CD14-positive monocyte (primary cell): ENCODE measurements around the gene SERBP1. TPM values are rescaled to one million over a fixed set of nuclear protein-coding genes. Genes with fewer than 3 reads are reported as not detected.

Source experiments
- DNase-seq, 3 donors: peaks; one replicate each; pipeline ENCODE4 v3.0.0-alpha.2; 2011 to 2022
- H2AFZ ChIP-seq: 2 replicates; pipeline ENCODE4 v1.6.0; 2012; ENCODE audit warnings: mild to moderate bottlenecking, low read depth, low read length, inconsistent platforms; ENCODE audit not compliant: insufficient read depth, poor library complexity, severe bottlenecking
- H3K27ac ChIP-seq, 2 donors: 1 replicate in 1 of 2; 2 replicates in 1 of 2; pipeline ENCODE4 v1.5.1; 2012 to 2013; ENCODE audit warnings: low read length in 2 of 2, control low read depth in 1 of 2, inconsistent platforms in 1 of 2, low read depth in 1 of 2, mild to moderate bottlenecking in 1 of 2
- H3K27me3 ChIP-seq, 2 donors: one replicate each; pipeline versions ENCODE4 v1.6.0 to v1.6.1; 2011 to 2013; ENCODE audit warnings: low read length in 2 of 2; ENCODE audit not compliant: control insufficient read depth in 2 of 2, insufficient read depth in 2 of 2
- H3K36me3 ChIP-seq, 2 donors: replicated peaks in 1 of 2; 1 replicate in 1 of 2; 2 replicates in 1 of 2; pipeline versions ENCODE4 v1.5.1 to v1.6.1; 2012 to 2013; ENCODE audit warnings: low read length in 2 of 2, control low read depth in 1 of 2, inconsistent platforms in 1 of 2, mild to moderate bottlenecking in 1 of 2; ENCODE audit not compliant: insufficient read depth in 2 of 2, control insufficient read depth in 1 of 2
- H3K4me1 ChIP-seq, 2 donors: 1 replicate in 1 of 2; 2 replicates in 1 of 2; pipeline versions ENCODE4 v1.5.1 to v1.6.1; 2012 to 2013; ENCODE audit warnings: low read length in 2 of 2, control low read depth in 1 of 2, inconsistent platforms in 1 of 2, mild to moderate bottlenecking in 1 of 2, moderate library complexity in 1 of 2; ENCODE audit not compliant: insufficient read depth in 2 of 2, control insufficient read depth in 1 of 2
- H3K4me2 ChIP-seq: replicated peaks from 2 replicates; pipeline ENCODE3; 2012; ENCODE audit warnings: low read length, moderate library complexity, mild to moderate bottlenecking; ENCODE audit not compliant: poor library complexity, severe bottlenecking; ENCODE audit errors: extremely low read depth
- H3K4me3 ChIP-seq, 3 experiments: fragments of 200-600 bp in 1 of 3; sonication (generic) in 1 of 3; replicated peaks in 1 of 3; 1 replicate in 2 of 3; 2 replicates in 1 of 3; pipeline ENCODE4 v1.5.1; 2011 to 2013; ENCODE audit warnings: low read length in 3 of 3, mild to moderate bottlenecking in 3 of 3, control low read depth in 2 of 3, low read depth in 2 of 3, inconsistent platforms in 1 of 3, moderate library complexity in 1 of 3
- H3K79me2 ChIP-seq: 2 replicates; pipeline ENCODE4 v1.6.0; 2012; ENCODE audit warnings: mild to moderate bottlenecking, control low read depth, inconsistent platforms, low read length, moderate library complexity; ENCODE audit not compliant: insufficient read depth
- H3K9ac ChIP-seq: 2 replicates; pipeline ENCODE4 v1.6.0; 2017; ENCODE audit warnings: low read length, mild to moderate bottlenecking; ENCODE audit not compliant: insufficient read depth, poor library complexity, severe bottlenecking
- H3K9me3 ChIP-seq, 2 donors: replicated peaks in 1 of 2; 1 replicate in 1 of 2; 2 replicates in 1 of 2; pipeline versions ENCODE4 v1.5.1 to v1.6.1; 2012 to 2013; ENCODE audit warnings: low read length in 2 of 2, control low read depth in 1 of 2; ENCODE audit not compliant: control insufficient read depth in 1 of 2, insufficient read depth in 1 of 2
- H4K20me1 ChIP-seq: 2 replicates; pipeline ENCODE4 v1.6.0; 2012; ENCODE audit warnings: mild to moderate bottlenecking, low read length, control low read depth, moderate library complexity; ENCODE audit not compliant: insufficient read depth
- H3K27ac Mint-ChIP-seq, 7 donors: one replicate each; pipeline ENCODE4 v1.8.0; 2020; ENCODE audit warnings: mild to moderate bottlenecking in 7 of 7, mixed read lengths in 7 of 7, moderate library complexity in 6 of 7, inconsistent platforms in 2 of 7
- H3K27me3 Mint-ChIP-seq, 3 donors: one replicate each; pipeline ENCODE4 v1.8.0; 2021 to 2022; ENCODE audit warnings: low read depth in 3 of 3, mild to moderate bottlenecking in 3 of 3, mixed read lengths in 3 of 3, moderate library complexity in 3 of 3, inconsistent platforms in 1 of 3
- H3K36me3 Mint-ChIP-seq, 2 donors: one replicate each; pipeline ENCODE4 v1.8.0; 2020; ENCODE audit warnings: mixed read lengths in 2 of 2, inconsistent platforms in 1 of 2, mild to moderate bottlenecking in 1 of 2
- H3K4me1 Mint-ChIP-seq: one replicate; pipeline ENCODE4 v1.8.0; 2020; ENCODE audit warnings: mild to moderate bottlenecking, mixed read lengths
- H3K4me3 Mint-ChIP-seq, 2 donors: one replicate each; pipeline ENCODE4 v1.8.0; 2020; ENCODE audit warnings: mild to moderate bottlenecking in 2 of 2, mixed read lengths in 2 of 2, moderate library complexity in 1 of 2
- H3K9me3 Mint-ChIP-seq, 7 donors: one replicate each; pipeline ENCODE4 v1.8.0; 2020 to 2022; ENCODE audit warnings: mixed read lengths in 7 of 7, mild to moderate bottlenecking in 6 of 7, moderate library complexity in 6 of 7, inconsistent platforms in 2 of 7
- WGBS: methylation state at CpG from one replicate; pipeline ENCODE4 v1.1.5; 2013; ENCODE audit warnings: missing lambda C conversion rate; ENCODE audit not compliant: insufficient coverage; 5-methylcytosine and 5-hydroxymethylcytosine counted together
- intact Hi-C, 2 donors: fragments of 100-400 bp; cut with micrococcal nuclease; formaldehyde crosslinking; loops; one replicate each; pipeline versions ENCODE4 v1.15.0 to v1.15.1; 2023
- polyA plus RNA-seq, 3 donors: library from polyadenylated mRNA; depleted of rRNA in 1 of 3; unstranded in 2 of 3; stranded (reverse) in 1 of 3; fragments of 300-500 nt in 2 of 3; fragments of >200 nt in 1 of 3; fragmentation: Illumina TruSeq in 2 of 3; gene quantifications; 1 replicate in 2 of 3; 2 replicates in 1 of 3; pipeline ENCODE4 v1.2.3, GENCODE V29; 2012 to 2021
- TF ChIP-seq, protein P1 (sequence below): fragments of 200-600 bp; IDR thresholded peaks from one replicate; pipeline ENCODE4 v1.8.0; 2022; ENCODE audit warnings: antibody characterized with exemption, mild to moderate bottlenecking

SERBP1 gene
- polyA plus RNA-seq, 3 donors: 38.2 to 78.8 (median 75.3) TPM

DNA sequence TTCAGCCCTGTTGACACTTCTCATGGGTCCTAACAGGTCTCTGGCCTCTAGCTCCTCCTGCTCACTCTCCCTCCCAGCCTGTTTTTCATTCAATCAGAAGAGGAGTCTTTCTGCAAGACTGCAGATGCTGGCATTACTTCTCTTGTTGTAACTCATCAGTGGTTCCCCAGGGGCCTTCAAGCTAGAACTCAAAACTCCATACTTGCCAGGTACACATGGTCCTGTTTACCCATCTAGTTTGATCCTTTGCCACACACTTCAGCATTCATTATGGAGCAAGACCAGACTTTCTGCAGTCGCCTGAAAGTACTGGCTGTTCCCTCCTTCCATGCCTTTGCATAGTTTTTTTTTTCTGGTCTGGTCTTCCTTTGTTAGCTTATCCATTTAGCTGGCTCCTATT is 47.9 kb downstream of the SERBP1 start:
- intact Hi-C loops: no loop called here
- no peak overlapping the region for H3K9ac ChIP-seq
- no peaks in the 10 kb centered on the region for H3K36me3 ChIP-seq
- H3K4me1 Mint-ChIP-seq: no peaks in the 10 kb centered on the region
- H3K27me3 Mint-ChIP-seq: peaks cover 0 to 1% (median under 1%) of the 10 kb centered on the region in 3 donors
- H3K79me2 ChIP-seq: no peaks in the 10 kb centered on the region
- no peaks in the 10 kb centered on the region for H3K4me1 ChIP-seq
- no peak overlapping the region for H3K4me3 ChIP-seq
- TF ChIP-seq, protein P1, sequence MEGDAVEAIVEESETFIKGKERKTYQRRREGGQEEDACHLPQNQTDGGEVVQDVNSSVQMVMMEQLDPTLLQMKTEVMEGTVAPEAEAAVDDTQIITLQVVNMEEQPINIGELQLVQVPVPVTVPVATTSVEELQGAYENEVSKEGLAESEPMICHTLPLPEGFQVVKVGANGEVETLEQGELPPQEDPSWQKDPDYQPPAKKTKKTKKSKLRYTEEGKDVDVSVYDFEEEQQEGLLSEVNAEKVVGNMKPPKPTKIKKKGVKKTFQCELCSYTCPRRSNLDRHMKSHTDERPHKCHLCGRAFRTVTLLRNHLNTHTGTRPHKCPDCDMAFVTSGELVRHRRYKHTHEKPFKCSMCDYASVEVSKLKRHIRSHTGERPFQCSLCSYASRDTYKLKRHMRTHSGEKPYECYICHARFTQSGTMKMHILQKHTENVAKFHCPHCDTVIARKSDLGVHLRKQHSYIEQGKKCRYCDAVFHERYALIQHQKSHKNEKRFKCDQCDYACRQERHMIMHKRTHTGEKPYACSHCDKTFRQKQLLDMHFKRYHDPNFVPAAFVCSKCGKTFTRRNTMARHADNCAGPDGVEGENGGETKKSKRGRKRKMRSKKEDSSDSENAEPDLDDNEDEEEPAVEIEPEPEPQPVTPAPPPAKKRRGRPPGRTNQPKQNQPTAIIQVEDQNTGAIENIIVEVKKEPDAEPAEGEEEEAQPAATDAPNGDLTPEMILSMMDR: no peak
- no peaks in the 10 kb centered on the region for H3K27me3 ChIP-seq
- WGBS: 75% methylated on average over 1 of the region's 1 CpG
- no peak overlapping the region for H3K4me3 Mint-ChIP-seq
- H3K27ac Mint-ChIP-seq: no peak overlapping the region
- H3K9me3 Mint-ChIP-seq: peaks cover 10 to 31% (median 27%) of the 10 kb centered on the region in 7 donors
- H3K27ac ChIP-seq: no peak overlapping the region
- H2AFZ ChIP-seq: no peak overlapping the region
- peaks cover 3 to 4% of the 10 kb centered on the region in 2 donors for H3K36me3 Mint-ChIP-seq
- no peak for DNase-seq
- no peak overlapping the region for H3K4me2 ChIP-seq
- H4K20me1 ChIP-seq: no peaks in the 10 kb centered on the region
- H3K9me3 ChIP-seq: peaks cover 16 to 20% of the 10 kb centered on the region in 2 donors

DNA sequence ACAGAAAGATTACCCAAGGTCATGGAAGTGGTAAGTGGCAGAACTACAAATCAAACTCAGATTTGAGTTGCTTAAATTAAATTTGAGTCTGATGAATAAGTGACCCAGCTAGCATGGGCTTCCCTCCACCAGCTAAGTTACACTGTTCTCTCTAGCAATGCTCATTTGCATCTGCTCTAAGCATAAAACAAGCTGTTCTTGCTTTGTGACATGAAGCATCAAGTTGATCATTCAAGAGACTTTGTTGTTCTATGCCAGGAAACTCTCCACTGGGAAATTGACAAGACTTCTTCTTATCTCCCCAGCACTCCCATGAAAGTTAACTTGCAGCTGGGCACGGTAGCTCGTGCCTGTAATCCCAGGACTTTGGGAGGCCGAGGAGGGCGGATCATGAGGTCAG is 49.0 kb downstream of the SERBP1 start:
- Histone ChIP-seq H2AFZ (no peak overlapping the region), H3K4me1 (no peaks in the 10 kb centered on the region), H3K27me3 (no peaks in the 10 kb centered on the region), H3K9me3 (peaks cover 14 to 20% of the 10 kb centered on the region in 2 donors), H3K4me2 (no peak overlapping the region), H3K9ac (no peak overlapping the region), H3K27ac (no peak overlapping the region), H3K4me3 (no peak overlapping the region), H3K79me2 (no peaks in the 10 kb centered on the region), H3K36me3 (no peaks in the 10 kb centered on the region), H4K20me1 (no peaks in the 10 kb centered on the region)
- WGBS: 90% methylated on average over 4 of the region's 4 CpGs
- DNase-seq: no peak
- Mint-ChIP-seq H3K36me3 (peaks cover 3 to 4% of the 10 kb centered on the region in 2 donors), H3K4me1 (no peaks in the 10 kb centered on the region), H3K27ac (no peak overlapping the region), H3K4me3 (no peak overlapping the region), H3K27me3 (peaks cover 0 to 1% (median 0%) of the 10 kb centered on the region in 3 donors), H3K9me3 (peaks cover 10 to 31% (median 25%) of the 10 kb centered on the region in 7 donors)
- intact Hi-C loops: no loop called here
- TF ChIP-seq, protein P1: no peak
